Stomach (tissue), 9 donors: Measurements from ENCODE around the gene NOVA2. TPM values are rescaled to one million over a fixed set of nuclear protein-coding genes. Genes with fewer than 3 reads are reported as not detected.

ENCODE experiments used
- DNase-seq, 2 donors: peaks; one replicate each; pipeline versions ENCODE4 v3.0.0 to v3.0.0-alpha.2; 2013 to 2019
- H3K27ac ChIP-seq, 5 donors: fragments of 200-600 bp in 4 of 5; sonication (generic) in 4 of 5; one replicate each; pipeline ENCODE4 v1.5.1; 2013 to 2019; ENCODE audit warnings: mild to moderate bottlenecking in 1 of 5, moderate library complexity in 1 of 5
- H3K27me3 ChIP-seq, 3 donors: fragments of 200-600 bp; sonication (generic); one replicate each; pipeline ENCODE4 v1.5.1; 2017 to 2019; ENCODE audit warnings: mixed run types in 1 of 3
- H3K36me3 ChIP-seq, 4 donors: fragments of 200-600 bp; sonication (generic); 1 replicate in 3 of 4; 2 replicates in 1 of 4; pipeline ENCODE4 v1.5.1; 2016 to 2019
- H3K4me1 ChIP-seq, 4 donors: fragments of 200-600 bp; sonication (generic); one replicate each; pipeline ENCODE4 v1.5.1; 2016 to 2019
- H3K4me3 ChIP-seq, 4 donors: fragments of 200-600 bp; sonication (generic) in 3 of 4; one replicate each; pipeline ENCODE4 v1.5.1; 2016 to 2019; ENCODE audit warnings: mild to moderate bottlenecking in 1 of 4
- H3K9me3 ChIP-seq, 4 donors: fragments of 200-600 bp; sonication (generic); one replicate each; pipeline ENCODE4 v1.5.1; 2016 to 2019
- CTCF ChIP-seq, 7 experiments: fragments of 450-650 bp in 4 of 7; fragments of 200-600 bp in 3 of 7; sonication (generic) in 3 of 7; IDR thresholded peaks; one replicate each; pipeline ENCODE4 v1.5.1; 2016 to 2019; ENCODE audit warnings: antibody characterized with exemption in 7 of 7, control low read depth in 2 of 7, mild to moderate bottlenecking in 1 of 7
- EP300 ChIP-seq: sonication (generic); formaldehyde crosslinking; IDR thresholded peaks from one replicate; pipeline ENCODE4 v1.6.1; 2017; ENCODE audit warnings: antibody characterized with exemption
- POLR2A ChIP-seq, 4 donors: fragments of 450-650 bp; IDR thresholded peaks; one replicate each; pipeline ENCODE4 v1.6.1; 2016; ENCODE audit warnings: antibody characterized with exemption in 4 of 4, control low read depth in 2 of 4, mild to moderate bottlenecking in 1 of 4, moderate library complexity in 1 of 4
- POLR2AphosphoS5 ChIP-seq, 3 donors: sonication (generic); formaldehyde crosslinking; IDR thresholded peaks; one replicate each; pipeline ENCODE4 v1.6.1; 2016; ENCODE audit warnings: antibody characterized with exemption in 3 of 3
- WGBS, 5 donors: extraction: QIAGEN DNeasy Blood & Tissue Kit in 3 of 5; methylation state at CpG; one replicate each; pipeline versions ENCODE4 v1.1.5 to v1.1.7; 2013 to 2018; 5-methylcytosine and 5-hydroxymethylcytosine counted together
- intact Hi-C: fragments of 100-400 bp; cut with DNase I; formaldehyde crosslinking; loops from one replicate; pipeline ENCODE4 v1.15.1; 2023; ENCODE audit warnings: low total_unique reads
- polyA plus RNA-seq, 3 donors: library from polyadenylated mRNA; stranded (reverse); fragments of 200-250 nt; gene quantifications; one replicate each; pipeline ENCODE4 v1.2.3, GENCODE V29; 2013
- total RNA-seq, 5 donors: library from RNA; depleted of rRNA; stranded (reverse); fragments of >200 nt; gene quantifications; one replicate each; pipeline versions ENCODE4 v1.1.0 to v1.2.3, GENCODE V29; 2014 to 2016
- donor health status: healthy with polysubstance abuse.
- donor health status: Bipolar disorder and iron deficiency.
- donor health status: healthy.

The NOVA2 gene
- total and polyA plus RNA-seq, 8 donors: 0.38 to 10.7 (median 1.3) TPM; not detected in 2

DNA sequence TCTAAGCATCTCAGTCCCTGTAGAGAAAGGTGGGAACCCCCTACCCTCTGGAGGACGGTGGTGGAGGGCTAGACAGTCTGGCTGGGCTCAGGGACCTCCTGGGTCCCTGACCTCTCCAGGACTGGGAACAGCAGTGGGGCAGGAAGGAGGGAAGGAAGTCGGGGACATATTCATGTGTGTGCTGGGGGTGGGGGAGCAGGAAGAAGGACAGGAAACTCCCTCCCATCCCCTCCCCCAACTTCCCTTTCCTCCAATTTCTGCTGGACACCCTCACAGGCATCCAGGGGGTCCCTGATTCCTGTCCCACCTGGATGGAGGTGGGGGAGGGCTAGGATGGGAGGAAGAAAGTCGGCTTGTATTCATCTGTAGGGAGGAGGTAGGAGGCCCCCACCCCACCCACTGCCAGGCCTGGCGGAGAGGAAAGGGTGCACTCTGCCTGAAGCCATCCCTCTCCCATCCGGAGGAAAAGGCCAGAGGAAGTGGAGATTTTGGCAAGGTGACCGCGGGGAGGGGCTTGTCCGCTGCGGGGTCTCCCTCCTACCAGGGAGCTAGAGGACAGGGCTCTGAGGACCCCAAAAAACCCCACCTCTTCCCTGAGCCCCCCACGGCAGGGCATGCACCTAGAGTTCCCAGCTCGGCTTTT is 2.3 kb downstream of the NOVA2 start:
- Histone ChIP-seq H3K36me3 (no peaks in the 10 kb centered on the region), H3K27ac (peak overlapping the region in 3 of 5 donors; percentile 15 to 55 (median 42)), H3K27me3 (peaks cover 13 to 98% (median 53%) of the 10 kb centered on the region in 3 donors), H3K4me3 (peak overlapping the region in 3 of 4 donors; percentile 3 to 21 (median 19)), H3K9me3 (peaks cover 0 to 4% (median 0%) of the 10 kb centered on the region in 4 donors), H3K4me1 (peaks cover 0 to 20% (median 9%) of the 10 kb centered on the region in 4 donors)
- DNase-seq: no peak
- TF ChIP-seq POLR2AphosphoS5 (IDR thresholded peaks at IDR 0.05) (no peak), POLR2A (IDR thresholded peaks at IDR 0.05) (no peak), CTCF (IDR thresholded peaks at IDR 0.05) (no peak), EP300 (no peak)
- 6 to 18% (median 17%) methylated on average over 7 to 11 of the region's 11 CpGs for WGBS, 5 donors
- intact Hi-C loops: no loop called here

DNA sequence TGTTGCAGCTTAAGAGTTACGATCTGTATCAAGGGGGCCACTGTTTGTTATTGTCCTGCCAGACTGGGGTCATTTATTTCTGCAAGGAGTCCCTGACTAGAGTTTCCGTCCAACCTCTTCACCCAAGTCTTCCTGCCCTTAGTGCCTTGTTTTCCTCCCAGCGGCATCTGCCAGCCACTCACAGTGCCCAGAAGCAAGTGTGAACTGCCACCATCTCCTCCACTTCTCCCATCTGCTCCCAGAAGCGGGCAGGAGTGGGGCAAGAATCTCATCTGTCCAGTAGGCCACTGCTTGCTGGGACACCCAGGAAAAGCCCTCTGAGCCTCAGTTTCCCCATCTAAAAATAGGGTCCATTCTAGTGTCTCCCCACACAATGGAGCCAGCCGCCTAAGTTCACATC is 4.0 kb downstream of the NOVA2 start:
- H3K27me3 ChIP-seq: peaks cover 13 to 96% (median 37%) of the 10 kb centered on the region in 3 donors
- TF ChIP-seq POLR2A (IDR thresholded peaks at IDR 0.05) (no peak), CTCF (IDR thresholded peaks at IDR 0.05) (no peak), POLR2AphosphoS5 (IDR thresholded peaks at IDR 0.05) (no peak), EP300 (no peak)

DNA sequence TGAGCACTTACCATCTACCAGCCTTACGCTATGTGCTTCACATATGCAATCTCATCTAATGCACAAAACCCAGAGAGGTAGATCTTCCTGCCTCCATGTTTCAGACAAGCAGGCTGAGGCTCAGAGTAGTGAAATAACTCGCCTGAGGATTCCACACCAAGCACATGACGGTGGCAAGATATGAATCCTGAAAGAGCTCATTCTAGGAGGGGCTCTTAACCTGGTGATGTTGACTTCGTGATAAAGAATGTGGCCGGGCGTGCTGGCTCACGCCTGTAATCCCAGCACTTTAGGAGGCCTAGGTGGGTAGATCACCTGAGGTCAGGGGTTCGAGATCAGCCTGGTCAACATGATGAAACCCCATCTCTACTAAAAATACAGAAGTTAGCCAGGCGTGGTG is 5.0 kb downstream of the NOVA2 start:
- H3K27me3 ChIP-seq: peaks cover 9 to 87% (median 26%) of the 10 kb centered on the region in 3 donors

More for the DNA sequence above, 4.0 kb downstream of the NOVA2 start:
- Histone ChIP-seq H3K4me3 (no peak overlapping the region), H3K27ac (no peak overlapping the region), H3K36me3 (no peaks in the 10 kb centered on the region), H3K9me3 (peaks cover 0 to 4% (median 0%) of the 10 kb centered on the region in 4 donors), H3K4me1 (peaks cover 0 to 20% (median 9%) of the 10 kb centered on the region in 4 donors)
- WGBS, 5 donors: 63 to 81% (median 73%) methylated on average over 5 of the region's 5 CpGs
- no peak for DNase-seq
- intact Hi-C loops: no loop called here

DNA sequence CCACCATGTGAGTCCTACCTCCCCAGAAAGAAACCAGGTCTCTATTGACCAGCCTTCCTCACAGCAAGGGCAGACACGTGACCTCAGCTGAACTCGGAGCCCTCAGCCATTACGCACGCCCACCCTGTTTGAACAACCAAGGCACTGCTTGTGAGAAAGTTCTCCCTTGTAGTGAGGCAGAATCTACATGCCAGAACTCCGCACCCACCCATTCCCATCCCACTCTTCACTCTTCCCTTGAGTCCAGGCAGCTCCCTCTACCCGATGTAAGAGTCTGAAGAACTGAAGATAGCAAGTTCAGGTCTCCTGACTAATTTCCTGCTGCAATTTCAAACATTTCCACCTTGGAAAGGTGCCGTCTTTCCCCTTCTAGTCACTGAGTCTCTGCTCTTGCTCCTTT is 6.4 kb downstream of the NOVA2 start:
- no peak for DNase-seq
- intact Hi-C loops: no loop called here
- TF ChIP-seq POLR2AphosphoS5 (IDR thresholded peaks at IDR 0.05) (no peak), POLR2A (IDR thresholded peaks at IDR 0.05) (no peak)
- peaks cover 0 to 8% (median 0%) of the 10 kb centered on the region in 4 donors for H3K4me1 ChIP-seq
- H3K36me3 ChIP-seq: no peaks in the 10 kb centered on the region
- peaks cover 0 to 87% (median 18%) of the 10 kb centered on the region in 3 donors for H3K27me3 ChIP-seq
- 37 to 50% (median 49%) methylated on average over 7 of the region's 7 CpGs for WGBS, 5 donors
- no peak overlapping the region for H3K27ac ChIP-seq
- H3K9me3 ChIP-seq: no peaks in the 10 kb centered on the region
- H3K4me3 ChIP-seq: no peak overlapping the region

More for the DNA sequence above, 5.0 kb downstream of the NOVA2 start:
- no peaks in the 10 kb centered on the region for H3K36me3 ChIP-seq
- H3K27ac ChIP-seq: no peak overlapping the region
- no peaks in the 10 kb centered on the region for H3K9me3 ChIP-seq
- no peak for DNase-seq
- H3K4me3 ChIP-seq: no peak overlapping the region
- intact Hi-C loops: no loop called here
- 47 to 74% (median 61%) methylated on average over 9 of the region's 9 CpGs for WGBS, 5 donors
- H3K4me1 ChIP-seq: peaks cover 0 to 17% (median 6%) of the 10 kb centered on the region in 4 donors
- TF ChIP-seq POLR2AphosphoS5 (IDR thresholded peaks at IDR 0.05) (no peak), EP300 (no peak), CTCF (IDR thresholded peaks at IDR 0.05) (no peak), POLR2A (IDR thresholded peaks at IDR 0.05) (no peak)

DNA sequence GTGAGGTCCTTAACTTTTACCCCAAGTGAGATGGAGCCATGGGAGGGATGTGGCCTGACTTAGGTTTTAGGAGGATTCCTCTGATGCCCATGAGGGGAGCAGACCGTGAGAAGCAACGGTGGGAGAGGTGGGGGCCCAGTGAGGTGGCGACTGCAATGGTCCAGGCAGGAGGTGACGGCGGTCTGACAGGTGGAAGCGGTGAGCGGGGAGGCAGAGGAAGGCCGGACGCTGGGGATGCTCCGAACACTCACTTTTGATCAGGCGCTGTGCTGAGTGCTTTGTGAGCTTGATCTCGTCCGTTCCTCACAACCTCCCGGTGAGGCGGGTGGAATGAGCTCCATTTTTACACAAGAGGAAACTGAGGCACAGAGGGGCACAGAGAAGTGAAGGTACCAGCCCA is 11.6 kb downstream of the NOVA2 start:
- Histone ChIP-seq H3K36me3 (no peaks in the 10 kb centered on the region), H3K27me3 (peaks cover 0 to 87% (median 13%) of the 10 kb centered on the region in 3 donors), H3K9me3 (no peaks in the 10 kb centered on the region), H3K4me1 (no peaks in the 10 kb centered on the region), H3K4me3 (no peak overlapping the region), H3K27ac (no peak overlapping the region)
- intact Hi-C loops: no loop called here
- no peak for TF ChIP-seq CTCF (IDR thresholded peaks at IDR 0.05)
- TF ChIP-seq EP300: no peak
- TF ChIP-seq POLR2AphosphoS5 (IDR thresholded peaks at IDR 0.05): no peak
- TF ChIP-seq POLR2A (IDR thresholded peaks at IDR 0.05): no peak
- no peak for DNase-seq
- 79 to 87% (median 80%) methylated on average over 15 of the region's 15 CpGs for WGBS, 5 donors
